ENCODE data around the gene SPATC1L. TPM values are rescaled to one million over a fixed set of nuclear protein-coding genes. Genes with fewer than 3 reads are reported as not detected.

SPATC1L gene
- total and polyA plus RNA-seq, 4 experiments from 2014 or later = 6.0 to 6.9 (median 6.6) TPM

- H3K4me1 Mint-ChIP-seq = no peaks in the 10 kb centered on the region
- peak overlapping the region in 1 of 7 donors; percentile 4 for H3K27ac Mint-ChIP-seq
These were observed 26.3 kb upstream of the SPATC1L start for GRCh38 chr21:46210378-46211136.

GRCh38 chr21:46208761-46209721 lies 24.8 kb upstream of the SPATC1L start:
- Mint-ChIP-seq H3K4me1 (no peaks in the 10 kb centered on the region), H3K27me3 (no peaks in the 10 kb centered on the region), H3K27ac (peak overlapping the region in 1 of 7 donors; percentile 46), H3K4me3 (no peak overlapping the region), H3K9me3 (no peaks in the 10 kb centered on the region), H3K36me3 (peaks cover 8 to 50% of the 10 kb centered on the region in 2 donors)
- H3K36me3 ChIP-seq (ENCODE audit: insufficient read depth, low read length) = peaks cover 22% of the 10 kb centered on the region
- intact Hi-C loops (cut with micrococcal nuclease) = no loop called here
- no peak overlapping the region for H3K27ac ChIP-seq (ENCODE audit: low read depth, low read length)
- no peaks in the 10 kb centered on the region for H3K4me1 ChIP-seq (ENCODE audit: insufficient read depth, low read length)
- H3K4me3 ChIP-seq (ENCODE audit: low read length in 2 of 2) = no peak overlapping the region
- CTCF ChIA-PET (ENCODE audit: partially characterized antibody) = no interaction called here
- no peaks in the 10 kb centered on the region for H3K9me3 ChIP-seq (ENCODE audit: control insufficient read depth in 1 of 2, low read length in 2 of 2)
- POLR2A ChIA-PET (ENCODE audit: partially characterized antibody) = no interaction called here
- H3K27me3 ChIP-seq (ENCODE audit: insufficient read depth, low read length) = no peaks in the 10 kb centered on the region
- no peak for DNase-seq

More at GRCh38 chr21:46210378-46211136, 26.3 kb upstream of the SPATC1L start:
- no peak overlapping the region for H3K4me3 Mint-ChIP-seq
- Histone ChIP-seq H3K4me3 (ENCODE audit: low read length in 2 of 2) (no peak overlapping the region), H3K27ac (ENCODE audit: low read depth, low read length) (no peak overlapping the region), H3K4me1 (ENCODE audit: insufficient read depth, low read length) (no peaks in the 10 kb centered on the region), H3K9me3 (ENCODE audit: control insufficient read depth in 1 of 2, low read length in 2 of 2) (no peaks in the 10 kb centered on the region), H3K36me3 (ENCODE audit: insufficient read depth, low read length) (peaks cover 13% of the 10 kb centered on the region), H3K27me3 (ENCODE audit: insufficient read depth, low read length) (no peaks in the 10 kb centered on the region)
- H3K36me3 Mint-ChIP-seq = peaks cover 2 to 39% of the 10 kb centered on the region in 2 donors
- H3K27me3 Mint-ChIP-seq = no peaks in the 10 kb centered on the region
- ChIA-PET POLR2A (ENCODE audit: partially characterized antibody) (no interaction called here), CTCF (ENCODE audit: partially characterized antibody) (interaction anchor here (0.8 kb wide), 1 partner anchor 10 kb away, joined by 3 read pairs; no protein-coding TSS in a partner anchor)
- no peak for DNase-seq
- no peaks in the 10 kb centered on the region for H3K9me3 Mint-ChIP-seq
- intact Hi-C loops (cut with micrococcal nuclease) = no loop called here

- no peak overlapping the region for H3K4me3 Mint-ChIP-seq
- peaks cover 12 to 53% of the 10 kb centered on the region in 2 donors for H3K36me3 Mint-ChIP-seq
- Histone ChIP-seq H3K36me3 (ENCODE audit: insufficient read depth, low read length) (peaks cover 30% of the 10 kb centered on the region), H3K9me3 (ENCODE audit: control insufficient read depth in 1 of 2, low read length in 2 of 2) (no peaks in the 10 kb centered on the region), H3K27me3 (ENCODE audit: insufficient read depth, low read length) (no peaks in the 10 kb centered on the region), H3K27ac (ENCODE audit: low read depth, low read length) (no peak overlapping the region), H3K4me3 (ENCODE audit: low read length in 2 of 2) (no peak overlapping the region), H3K4me1 (ENCODE audit: insufficient read depth, low read length) (no peaks in the 10 kb centered on the region)
- no peaks in the 10 kb centered on the region for H3K27me3 Mint-ChIP-seq
- no peaks in the 10 kb centered on the region for H3K9me3 Mint-ChIP-seq
- CTCF ChIA-PET (ENCODE audit: partially characterized antibody) = no interaction called here
- peak overlapping the region in 1 of 7 donors; percentile 27 for H3K27ac Mint-ChIP-seq
- intact Hi-C loops (cut with micrococcal nuclease) = no loop called here
- no peak for DNase-seq
- H3K4me1 Mint-ChIP-seq = no peaks in the 10 kb centered on the region
- POLR2A ChIA-PET (ENCODE audit: partially characterized antibody) = interaction anchor here (1.0 kb wide), 1 partner anchor 65 kb away, joined by 3 read pairs; no protein-coding TSS in a partner anchor
These were observed 23.8 kb upstream of the SPATC1L start for GRCh38 chr21:46207920-46208591.

- Mint-ChIP-seq H3K4me1 (no peaks in the 10 kb centered on the region), H3K36me3 (peaks cover 12 to 57% of the 10 kb centered on the region in 2 donors), H3K27me3 (no peaks in the 10 kb centered on the region), H3K27ac (no peak overlapping the region), H3K4me3 (no peak overlapping the region), H3K9me3 (no peaks in the 10 kb centered on the region)
- H3K4me3 ChIP-seq (ENCODE audit: low read length in 2 of 2) = no peak overlapping the region
- CTCF ChIA-PET (ENCODE audit: partially characterized antibody) = no interaction called here
- no peak for DNase-seq
- intact Hi-C loops (cut with micrococcal nuclease) = no loop called here
- H3K27ac ChIP-seq (ENCODE audit: low read depth, low read length) = no peak overlapping the region
- no peaks in the 10 kb centered on the region for H3K4me1 ChIP-seq (ENCODE audit: insufficient read depth, low read length)
- H3K36me3 ChIP-seq (ENCODE audit: insufficient read depth, low read length) = peaks cover 32% of the 10 kb centered on the region
- no peaks in the 10 kb centered on the region for H3K27me3 ChIP-seq (ENCODE audit: insufficient read depth, low read length)
- POLR2A ChIA-PET (ENCODE audit: partially characterized antibody) = interaction anchor here (1.0 kb wide), 1 partner anchor 64 kb away, joined by 3 read pairs; no protein-coding TSS in a partner anchor
- no peaks in the 10 kb centered on the region for H3K9me3 ChIP-seq (ENCODE audit: control insufficient read depth in 1 of 2, low read length in 2 of 2)
These were observed 23.0 kb upstream of the SPATC1L start for GRCh38 chr21:46207006-46207919.

- H3K27ac Mint-ChIP-seq = no peak overlapping the region
- CTCF ChIA-PET (ENCODE audit: partially characterized antibody) = no interaction called here
- no peak for DNase-seq
- peaks cover 12 to 54% of the 10 kb centered on the region in 2 donors for H3K36me3 Mint-ChIP-seq
- Histone ChIP-seq H3K4me3 (ENCODE audit: low read length in 2 of 2) (no peak overlapping the region), H3K4me1 (ENCODE audit: insufficient read depth, low read length) (no peaks in the 10 kb centered on the region), H3K27ac (ENCODE audit: low read depth, low read length) (no peak overlapping the region), H3K9me3 (ENCODE audit: control insufficient read depth in 1 of 2, low read length in 2 of 2) (no peaks in the 10 kb centered on the region), H3K36me3 (ENCODE audit: insufficient read depth, low read length) (peaks cover 32% of the 10 kb centered on the region), H3K27me3 (ENCODE audit: insufficient read depth, low read length) (no peaks in the 10 kb centered on the region)
- intact Hi-C loops (cut with micrococcal nuclease) = no loop called here
- no peaks in the 10 kb centered on the region for H3K27me3 Mint-ChIP-seq
- no peaks in the 10 kb centered on the region for H3K9me3 Mint-ChIP-seq
- POLR2A ChIA-PET (ENCODE audit: partially characterized antibody) = no interaction called here
- H3K4me1 Mint-ChIP-seq = no peaks in the 10 kb centered on the region
- H3K4me3 Mint-ChIP-seq = no peak overlapping the region
These were observed 22.1 kb upstream of the SPATC1L start for GRCh38 chr21:46206163-46207005.

- intact Hi-C loops (cut with micrococcal nuclease) = no loop called here
- peak overlapping the region in 1 of 7 donors; percentile 6 for H3K27ac Mint-ChIP-seq
- DNase-seq = no peak
- H3K27me3 Mint-ChIP-seq = no peaks in the 10 kb centered on the region
- no peaks in the 10 kb centered on the region for H3K9me3 Mint-ChIP-seq
- no peaks in the 10 kb centered on the region for H3K9me3 ChIP-seq (ENCODE audit: control insufficient read depth in 1 of 2, low read length in 2 of 2)
- no peaks in the 10 kb centered on the region for H3K4me1 ChIP-seq (ENCODE audit: insufficient read depth, low read length)
- no peak overlapping the region for H3K27ac ChIP-seq (ENCODE audit: low read depth, low read length)
- H3K4me1 Mint-ChIP-seq = no peaks in the 10 kb centered on the region
- H3K36me3 ChIP-seq (ENCODE audit: insufficient read depth, low read length) = peaks cover 34% of the 10 kb centered on the region
- no peak overlapping the region for H3K4me3 ChIP-seq (ENCODE audit: low read length in 2 of 2)
- ChIA-PET POLR2A (ENCODE audit: partially characterized antibody) (no interaction called here), CTCF (ENCODE audit: partially characterized antibody) (no interaction called here)
- no peak overlapping the region for H3K4me3 Mint-ChIP-seq
- H3K36me3 Mint-ChIP-seq = peaks cover 13 to 56% of the 10 kb centered on the region in 2 donors
- no peaks in the 10 kb centered on the region for H3K27me3 ChIP-seq (ENCODE audit: insufficient read depth, low read length)
These were observed 21.5 kb upstream of the SPATC1L start for GRCh38 chr21:46205766-46206162.
